ENCODE data around the gene LPP.
"Not testable (repeated sequence)": the region's sequence is repeated elsewhere in the genome, so short reads cannot be mapped to it uniquely, and the experiment has no call there.

LPP gene

DNA sequence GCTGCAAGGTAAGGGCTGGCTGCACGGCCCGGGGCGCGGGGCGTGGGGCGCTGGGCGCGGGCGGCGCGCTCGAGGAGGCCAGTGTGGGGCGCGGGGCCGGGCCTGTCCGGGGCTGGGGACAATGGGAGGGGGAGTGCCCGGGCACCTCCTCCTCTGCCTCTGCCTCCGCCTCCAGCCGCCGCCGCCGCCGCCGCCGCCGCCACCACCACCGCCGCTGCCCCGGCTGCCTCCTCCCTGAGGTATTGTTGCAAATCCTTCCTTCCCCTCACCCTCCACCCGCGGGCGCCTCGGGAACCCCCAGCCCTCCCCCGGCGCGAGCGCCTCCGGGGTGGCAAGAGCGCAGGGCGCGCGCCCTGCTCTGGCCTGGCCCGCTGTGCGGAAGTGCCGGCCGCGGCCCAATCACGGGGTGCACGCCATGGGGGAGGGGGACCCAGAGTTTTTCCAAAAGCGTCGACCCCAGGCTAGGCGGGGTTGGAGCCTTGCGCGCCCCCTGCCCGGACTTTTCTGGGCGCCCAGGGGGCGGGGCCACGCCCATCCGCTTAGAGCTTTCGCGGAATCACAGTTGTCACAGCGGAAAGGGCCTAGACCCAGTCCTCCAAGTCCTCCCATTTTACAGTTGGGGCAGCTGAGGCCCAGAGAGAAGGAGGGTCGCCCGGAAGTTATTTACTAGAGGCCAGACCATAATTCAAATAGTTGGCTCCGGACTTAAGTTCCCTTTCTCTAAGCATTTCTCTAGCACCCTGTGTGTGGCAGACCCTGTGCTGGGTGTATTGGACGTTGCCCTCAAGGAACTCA lies at the start of gene LPP:
Gene LPP, plus strand, starts transcription at position 144 of the 795 bp plus-strand sequence. CDS start 251,964 bp downstream, outside the sequence.
- FAIRE-seq, result no peak

DNA sequence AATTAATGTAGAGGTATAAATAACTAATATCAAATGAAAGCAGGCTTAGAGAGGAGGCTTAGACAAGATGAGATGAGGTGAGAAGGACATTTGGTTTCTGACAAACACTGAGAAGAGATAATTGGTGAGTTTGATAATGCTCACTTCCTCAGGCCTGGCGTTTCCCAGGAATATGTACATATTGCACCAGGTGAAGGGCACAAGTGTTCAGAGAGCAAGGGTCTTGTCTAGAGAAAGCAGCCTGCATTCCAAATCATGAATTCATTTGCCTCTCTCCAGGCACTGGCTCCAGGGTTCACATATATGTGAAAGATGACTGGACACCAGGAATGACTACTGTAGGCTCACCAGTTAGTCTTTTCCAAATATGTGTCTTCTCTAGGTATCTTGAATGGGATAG lies 48.0 kb upstream of the LPP start:
- FAIRE-seq, result no peak

DNA sequence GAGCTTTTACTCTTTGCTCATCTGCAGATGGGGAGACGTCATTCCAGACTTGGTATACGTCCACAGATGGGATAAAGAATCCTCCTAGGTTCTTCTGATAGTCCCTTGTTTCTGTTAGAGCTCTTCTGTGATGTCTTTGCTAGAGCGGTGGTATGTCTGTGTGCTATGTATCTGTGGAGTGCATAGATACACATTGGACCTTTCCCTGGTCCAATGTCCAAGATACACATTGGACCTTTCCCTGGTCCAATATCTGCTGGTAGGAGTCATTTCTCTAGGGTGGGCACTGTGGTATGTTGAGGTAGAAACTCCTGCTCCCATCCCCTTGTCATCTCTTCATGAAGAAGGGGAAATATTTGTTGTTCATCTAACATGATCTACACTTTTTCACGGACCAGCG lies 47.5 kb upstream of the LPP start:
- FAIRE-seq, result no peak

DNA sequence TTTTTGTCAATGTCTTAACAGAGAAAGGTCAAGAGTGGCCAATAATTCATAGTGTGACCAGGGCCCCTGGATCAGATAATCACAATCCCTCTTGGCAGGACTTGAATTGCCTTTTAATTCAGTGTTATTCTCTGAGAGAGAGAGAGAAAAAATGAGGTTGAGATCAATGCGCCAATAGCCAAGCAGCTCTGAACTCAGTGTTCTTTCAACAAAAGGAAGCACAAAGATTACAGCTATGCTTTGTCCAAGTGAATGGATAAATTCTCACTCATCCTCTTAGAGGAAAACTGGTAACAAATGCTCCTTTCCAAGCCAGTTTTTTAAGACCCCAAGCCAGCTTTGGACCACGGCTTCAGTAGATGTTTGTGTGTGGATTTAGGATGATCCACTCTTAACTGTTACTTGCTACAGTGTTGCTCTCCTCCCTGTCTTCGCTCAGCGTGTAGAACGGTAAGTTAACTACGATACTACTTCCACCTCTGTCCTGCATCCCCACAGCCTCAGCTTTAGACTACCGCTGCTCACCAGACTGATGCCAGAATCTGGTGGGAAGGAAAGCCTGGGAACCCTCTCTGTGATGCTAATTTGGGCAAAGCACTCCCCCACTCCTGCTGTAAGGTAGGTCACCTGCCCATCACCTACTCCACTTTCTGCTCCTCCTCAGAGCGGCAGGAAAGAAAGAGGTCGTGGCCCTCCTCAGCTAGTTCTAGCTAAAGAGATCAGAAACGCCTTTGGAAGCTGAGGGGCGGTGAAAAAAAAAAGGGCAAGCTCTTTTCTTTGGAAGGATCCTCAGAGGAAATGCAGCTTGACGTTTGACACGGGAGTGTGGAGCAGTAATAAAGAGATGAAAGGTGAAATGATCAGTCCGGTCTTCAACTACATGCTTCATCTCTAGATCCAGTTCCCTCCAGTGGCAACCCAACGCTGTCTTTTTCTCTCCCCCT lies 46.8 kb upstream of the LPP start:
- no peak for FAIRE-seq

DNA sequence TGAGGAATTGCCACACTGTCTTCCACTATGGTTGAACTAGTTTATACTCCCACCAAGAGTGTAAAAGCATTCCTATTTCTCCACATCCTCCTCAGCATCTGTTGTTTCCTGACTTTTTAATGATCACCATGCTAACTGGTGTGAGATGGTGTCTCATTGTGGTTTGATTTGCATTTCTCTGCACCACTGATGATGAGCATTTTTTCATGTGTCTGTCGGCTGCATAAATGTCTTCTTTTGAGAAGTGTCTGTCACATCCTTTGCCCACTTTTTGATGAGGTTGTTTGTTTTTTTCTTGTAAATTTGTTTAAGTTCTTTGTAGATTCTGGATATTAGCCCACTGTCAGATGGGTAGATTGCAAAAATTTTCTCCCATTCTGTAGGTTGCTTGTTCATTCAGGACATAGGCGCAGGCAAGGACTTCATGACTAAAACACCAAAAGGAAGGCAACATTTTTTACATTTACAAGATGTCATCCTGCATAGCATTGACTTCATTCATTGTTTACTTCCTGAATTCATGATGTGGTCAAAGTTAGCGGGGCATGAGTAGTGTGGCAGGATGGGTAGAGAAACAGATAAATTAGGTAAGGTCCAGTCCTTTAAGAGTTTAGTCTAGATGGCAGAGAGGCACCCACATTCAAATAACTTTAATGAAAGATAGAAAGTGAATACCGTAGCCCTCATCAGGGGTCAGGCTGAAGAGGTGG lies 45.1 kb upstream of the LPP start:
- no peak for FAIRE-seq

DNA sequence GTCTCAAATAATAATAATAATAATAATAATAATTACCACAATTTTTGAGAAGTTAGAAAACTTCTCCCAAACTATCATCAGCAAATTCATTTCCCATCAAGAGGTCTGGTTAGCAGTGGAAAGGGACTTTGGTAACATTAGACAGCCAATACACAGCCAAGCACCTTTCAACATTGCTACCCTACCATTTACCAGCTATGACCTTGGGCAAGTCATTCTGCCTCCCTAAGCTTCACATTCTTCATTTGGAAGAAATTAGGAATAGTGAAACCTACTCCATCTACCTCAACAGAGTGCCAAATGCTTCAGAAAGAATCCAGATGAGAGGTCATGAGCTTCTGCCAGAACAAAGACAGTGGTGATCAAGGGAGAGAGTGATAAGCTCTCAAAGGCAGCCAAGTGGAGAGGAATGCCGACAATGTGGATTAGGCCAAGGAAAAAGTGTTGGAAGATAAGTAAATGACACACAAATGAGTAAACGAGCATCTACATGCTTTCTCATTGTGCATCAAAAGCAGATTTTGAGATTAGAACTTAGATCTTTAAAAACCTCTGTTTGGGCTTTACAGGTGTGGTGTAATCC lies 42.9 kb upstream of the LPP start:
- FAIRE-seq, result no peak

DNA sequence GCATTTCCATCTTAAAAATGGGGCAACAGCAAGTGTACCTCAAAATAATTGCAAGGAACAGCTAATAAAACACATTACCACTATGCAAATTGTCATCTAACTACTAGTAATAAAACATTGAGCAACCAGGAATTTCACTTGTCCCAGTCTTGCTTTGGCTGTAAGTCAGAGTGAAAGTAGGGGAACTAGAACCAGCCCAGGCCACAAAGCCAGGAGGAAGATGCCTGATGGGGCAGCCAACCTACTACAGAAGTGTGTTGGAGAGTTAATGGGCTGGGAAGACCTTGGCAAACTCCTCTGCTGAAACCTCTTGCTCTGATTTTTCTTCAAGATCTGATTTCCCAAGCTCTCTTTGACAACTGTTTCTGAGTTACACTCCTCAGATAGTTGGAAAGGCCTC lies 40.2 kb upstream of the LPP start:
- FAIRE-seq, result no peak

DNA sequence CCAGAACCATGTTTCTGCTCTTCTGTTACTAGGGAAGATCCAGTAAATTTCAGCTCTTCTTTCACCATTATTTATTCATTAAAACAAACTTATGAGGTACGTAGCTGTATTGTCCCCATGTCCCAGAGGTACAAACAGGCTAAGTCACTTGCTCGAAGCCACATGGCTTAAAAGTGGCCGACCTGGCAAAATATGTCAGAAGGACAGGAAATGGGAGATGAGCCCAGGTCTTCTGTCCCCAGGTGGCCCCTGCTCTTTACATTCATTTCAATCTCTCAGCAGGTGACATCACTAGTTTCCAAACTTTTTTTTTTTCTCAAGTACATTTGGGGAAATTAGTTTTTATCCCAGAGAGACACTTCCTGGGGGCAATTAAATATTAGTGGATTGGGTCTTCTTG lies 34.1 kb upstream of the LPP start:
- FAIRE-seq, result no peak

- no peak for FAIRE-seq
Observed at GRCh38 chr3:188122571-188123169, 31.3 kb upstream of the LPP start.

GRCh38 chr3:188123170-188123905 lies 30.6 kb upstream of the LPP start:
- no peak for FAIRE-seq

DNA sequence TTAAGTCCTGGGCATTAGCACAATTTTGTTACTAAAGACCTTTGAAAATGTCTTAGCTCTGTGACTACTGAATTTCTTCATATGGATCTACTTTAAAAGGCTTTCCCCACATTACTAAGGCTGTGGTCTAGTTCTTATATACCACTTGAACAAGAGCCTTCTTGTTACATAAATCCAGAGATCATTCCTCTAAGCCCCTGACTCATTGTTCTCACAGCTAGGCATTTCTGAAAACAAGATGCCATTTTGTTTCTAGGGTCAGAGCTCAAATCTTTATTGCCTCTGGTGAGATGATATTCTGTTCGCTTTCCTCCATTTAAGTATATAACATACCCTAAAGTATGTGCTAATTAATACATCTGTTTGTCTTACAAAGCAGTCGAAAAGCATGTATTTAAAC lies 29.8 kb upstream of the LPP start:
- FAIRE-seq, result no peak

GRCh38 chr3:188125076-188125475 lies 28.9 kb upstream of the LPP start:
- FAIRE-seq, result no peak

GRCh38 chr3:188126276-188126675 lies 27.7 kb upstream of the LPP start:
- FAIRE-seq, result no peak

DNA sequence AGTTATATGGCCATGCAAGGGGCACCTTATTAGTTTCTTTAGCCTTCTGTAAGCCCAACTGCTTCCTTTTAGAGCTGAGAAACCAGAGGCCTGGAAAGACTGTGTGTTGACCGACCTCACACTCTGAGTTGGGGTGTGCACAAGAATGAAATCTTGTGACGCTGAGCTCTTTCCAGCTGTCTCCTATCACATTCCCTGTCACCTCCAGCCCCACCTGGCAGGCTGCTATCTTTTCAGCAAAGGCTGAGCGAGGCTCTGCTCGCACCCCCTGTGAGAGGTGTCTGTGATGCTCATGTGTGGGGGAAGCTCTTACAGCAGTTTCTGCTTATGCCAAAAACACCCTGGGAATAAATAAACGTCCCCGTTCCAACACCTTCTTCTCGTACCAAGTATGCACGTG lies 27.0 kb upstream of the LPP start:
- FAIRE-seq, result no peak

GRCh38 chr3:188128905-188129304 lies 25.1 kb upstream of the LPP start:
- FAIRE-seq, result no peak

DNA sequence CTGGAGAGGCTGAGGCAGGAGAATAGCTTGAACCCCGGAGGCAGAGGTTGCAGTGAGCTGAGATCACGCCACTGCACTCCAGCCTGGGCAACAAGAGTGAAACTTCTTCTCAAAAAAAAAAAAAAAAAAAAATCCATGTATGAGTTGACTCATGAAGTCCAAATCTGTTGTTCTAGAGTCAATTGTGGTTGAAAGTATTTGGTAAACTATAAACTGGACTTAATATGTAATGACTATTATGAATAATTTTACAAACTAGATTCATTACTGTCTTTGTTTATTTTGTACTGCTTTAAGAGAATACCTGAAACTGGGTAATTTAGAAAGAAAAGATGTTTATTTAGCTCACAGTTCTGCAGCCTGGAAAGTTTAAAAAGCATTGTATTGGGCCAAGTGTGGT lies 22.9 kb upstream of the LPP start:
- FAIRE-seq, result not testable (repeated sequence)

GRCh38 chr3:188133219-188133618 lies 20.7 kb upstream of the LPP start:
- no peak for FAIRE-seq

DNA sequence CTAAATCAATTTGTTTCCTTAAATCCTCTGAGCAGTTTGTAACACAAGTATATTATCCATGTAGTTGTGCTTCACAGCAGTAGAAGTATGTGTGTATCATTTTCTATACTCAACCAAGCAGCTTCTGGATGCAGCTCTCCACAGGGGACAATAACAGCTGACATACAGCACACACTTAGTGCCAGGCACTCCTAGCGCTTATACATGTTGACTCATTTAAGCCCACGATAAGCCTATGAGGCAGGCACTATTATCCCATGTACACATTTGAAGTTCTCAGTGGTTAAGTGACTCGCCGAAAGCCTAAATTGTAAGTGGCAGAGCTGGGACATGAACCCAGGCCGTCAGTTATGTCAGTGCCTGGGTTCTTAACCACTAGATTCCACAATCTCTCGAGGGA lies 20.3 kb upstream of the LPP start:
- FAIRE-seq, result no peak

- no peak for FAIRE-seq
Observed at GRCh38 chr3:188134079-188134478, 19.9 kb upstream of the LPP start.

GRCh38 chr3:188134856-188135255 lies 19.1 kb upstream of the LPP start:
- no peak for FAIRE-seq

DNA sequence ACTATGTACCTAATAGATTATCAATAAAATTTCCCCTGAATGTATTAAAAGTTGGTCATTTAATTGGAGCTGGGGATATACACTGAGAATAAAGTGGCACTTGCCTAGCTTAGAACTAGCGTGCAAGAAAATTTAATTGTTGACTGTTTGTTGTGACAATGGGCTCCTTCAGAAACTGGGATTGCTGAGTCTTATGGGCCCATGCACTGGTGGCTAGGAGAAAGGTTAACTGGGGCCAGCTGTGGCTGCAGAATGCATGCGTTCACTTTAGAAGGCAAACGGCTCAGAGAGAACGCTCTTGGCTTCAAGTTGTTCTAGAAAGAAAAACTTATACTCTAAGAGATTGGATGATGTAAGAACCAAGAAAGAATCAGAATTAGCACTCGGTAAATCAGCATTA lies 18.7 kb upstream of the LPP start:
- no peak for FAIRE-seq

GRCh38 chr3:188137051-188137450 lies 16.9 kb upstream of the LPP start:
- no peak for FAIRE-seq
